Breast epithelium (tissue), 4 donors: ENCODE data around the gene PHACTR1. TPM values are rescaled to one million over a fixed set of nuclear protein-coding genes. Genes with fewer than 3 reads are reported as not detected.

Experiments used
- DNase-seq, 2 donors: peaks; one replicate each; pipeline ENCODE4 v3.0.0-alpha.2; 2019; ENCODE audit warnings: low spot score in 2 of 2
- H3K27ac ChIP-seq, 2 donors: fragments of 200-600 bp; sonication (generic) in 1 of 2; one replicate each; pipeline ENCODE4 v1.5.1; 2016 to 2019; ENCODE audit warnings: mild to moderate bottlenecking in 1 of 2
- H3K27me3 ChIP-seq, 2 donors: fragments of 200-600 bp; sonication (generic) in 1 of 2; one replicate each; pipeline versions ENCODE4 v1.5.1 to v1.6.0; 2017 to 2019; ENCODE audit warnings: control low read depth in 1 of 2, mild to moderate bottlenecking in 1 of 2
- H3K36me3 ChIP-seq: fragments of 200-600 bp; one replicate; pipeline ENCODE4 v1.5.1; 2019
- H3K4me1 ChIP-seq, 2 donors: fragments of 200-600 bp; sonication (generic); one replicate each; pipeline ENCODE4 v1.5.1; 2016 to 2019; ENCODE audit warnings: control low read depth in 1 of 2
- H3K4me3 ChIP-seq, 3 donors: fragments of 200-600 bp; sonication (generic); 1 replicate in 2 of 3; 2 replicates in 1 of 3; pipeline ENCODE4 v1.5.1; 2016 to 2019; ENCODE audit warnings: mild to moderate bottlenecking in 3 of 3, moderate library complexity in 2 of 3
- H3K9me3 ChIP-seq, 2 donors: fragments of 200-600 bp; sonication (generic) in 1 of 2; one replicate each; pipeline ENCODE4 v1.5.1; 2016 to 2019; ENCODE audit warnings: control low read depth in 1 of 2
- POLR2A ChIP-seq: fragments of 450-650 bp; IDR thresholded peaks from one replicate; pipeline ENCODE4 v1.6.1; 2016; ENCODE audit warnings: antibody characterized with exemption, mild to moderate bottlenecking, moderate library complexity
- POLR2AphosphoS5 ChIP-seq, 3 donors: sonication (generic); formaldehyde crosslinking; IDR thresholded peaks; one replicate each; pipeline ENCODE4 v1.6.1; 2017; ENCODE audit warnings: antibody characterized with exemption in 3 of 3
- intact Hi-C: fragments of 100-400 bp; cut with DNase I; formaldehyde crosslinking; loops from one replicate; pipeline ENCODE4 v1.15.1; 2023; ENCODE audit warnings: low total_unique reads
- total RNA-seq, 3 donors: library from RNA; depleted of rRNA; stranded (reverse); fragments of >200 nt; gene quantifications; one replicate each; pipeline ENCODE4 v1.1.0, GENCODE V29; 2016
- TF ChIP-seq, protein P1 (sequence below), 3 donors: fragments of 450-650 bp; IDR thresholded peaks; one replicate each; pipeline ENCODE4 v1.5.1; 2016 to 2017; ENCODE audit warnings: antibody characterized with exemption in 3 of 3, mild to moderate bottlenecking in 3 of 3, moderate library complexity in 3 of 3

Gene PHACTR1
- total RNA-seq, 3 donors from 2014 or later = 4.1 to 5.6 (median 4.6) TPM

DNA sequence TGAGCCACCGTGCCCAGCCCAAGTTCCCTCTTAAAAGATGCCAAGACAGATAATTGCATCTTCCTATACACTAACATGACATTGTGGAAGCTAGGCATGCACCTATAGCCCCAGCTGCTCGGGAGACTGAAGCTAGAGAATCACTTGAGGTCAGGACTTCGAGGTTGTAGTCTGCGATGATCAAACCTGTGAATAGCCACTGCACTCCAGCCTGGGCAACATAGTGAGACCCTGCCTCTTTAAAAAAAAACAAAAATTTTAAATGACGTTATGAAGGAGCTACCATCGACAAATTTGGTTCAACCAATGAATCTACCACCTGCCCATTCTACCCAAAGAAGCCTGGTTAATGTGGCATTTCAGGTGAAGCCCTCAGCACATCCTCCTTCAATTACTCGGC, 531.1 kb downstream of the PHACTR1 start:
- H3K9me3 ChIP-seq = no peaks in the 10 kb centered on the region
- H3K27me3 ChIP-seq = no peaks in the 10 kb centered on the region
- no peak overlapping the region for H3K27ac ChIP-seq
- no peak for DNase-seq
- intact Hi-C loops = no loop called here
- H3K36me3 ChIP-seq = no peaks in the 10 kb centered on the region
- TF ChIP-seq POLR2AphosphoS5 (IDR thresholded peaks at IDR 0.05) = no peak
- TF ChIP-seq, protein P1, sequence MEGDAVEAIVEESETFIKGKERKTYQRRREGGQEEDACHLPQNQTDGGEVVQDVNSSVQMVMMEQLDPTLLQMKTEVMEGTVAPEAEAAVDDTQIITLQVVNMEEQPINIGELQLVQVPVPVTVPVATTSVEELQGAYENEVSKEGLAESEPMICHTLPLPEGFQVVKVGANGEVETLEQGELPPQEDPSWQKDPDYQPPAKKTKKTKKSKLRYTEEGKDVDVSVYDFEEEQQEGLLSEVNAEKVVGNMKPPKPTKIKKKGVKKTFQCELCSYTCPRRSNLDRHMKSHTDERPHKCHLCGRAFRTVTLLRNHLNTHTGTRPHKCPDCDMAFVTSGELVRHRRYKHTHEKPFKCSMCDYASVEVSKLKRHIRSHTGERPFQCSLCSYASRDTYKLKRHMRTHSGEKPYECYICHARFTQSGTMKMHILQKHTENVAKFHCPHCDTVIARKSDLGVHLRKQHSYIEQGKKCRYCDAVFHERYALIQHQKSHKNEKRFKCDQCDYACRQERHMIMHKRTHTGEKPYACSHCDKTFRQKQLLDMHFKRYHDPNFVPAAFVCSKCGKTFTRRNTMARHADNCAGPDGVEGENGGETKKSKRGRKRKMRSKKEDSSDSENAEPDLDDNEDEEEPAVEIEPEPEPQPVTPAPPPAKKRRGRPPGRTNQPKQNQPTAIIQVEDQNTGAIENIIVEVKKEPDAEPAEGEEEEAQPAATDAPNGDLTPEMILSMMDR (IDR thresholded peaks at IDR 0.05) = no peak
- no peak for TF ChIP-seq POLR2A
- H3K4me3 ChIP-seq = no peak overlapping the region
- H3K4me1 ChIP-seq = no peaks in the 10 kb centered on the region

DNA sequence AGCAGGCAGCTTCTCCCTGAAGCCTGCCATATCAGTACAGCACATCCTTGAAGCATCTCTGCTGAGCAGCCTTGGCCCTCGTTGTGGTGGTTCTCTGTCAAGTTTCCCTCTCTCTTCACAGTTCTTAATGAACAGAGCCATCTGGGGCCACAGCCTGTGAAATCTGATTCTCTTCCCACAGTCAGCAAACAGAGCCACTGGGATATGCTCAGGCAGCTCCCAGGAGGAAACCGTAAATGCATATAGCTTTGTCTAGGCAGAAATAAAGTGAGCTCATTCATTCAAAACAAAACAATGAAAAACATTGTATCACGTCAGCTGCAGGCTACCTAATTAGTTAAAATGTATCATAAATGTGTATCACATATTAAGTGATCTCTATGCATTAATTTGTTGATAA, 531.5 kb downstream of the PHACTR1 start:
- Histone ChIP-seq H3K27me3 (no peaks in the 10 kb centered on the region), H3K4me1 (no peaks in the 10 kb centered on the region), H3K4me3 (no peak overlapping the region), H3K27ac (no peak overlapping the region), H3K9me3 (no peaks in the 10 kb centered on the region), H3K36me3 (no peaks in the 10 kb centered on the region)
- DNase-seq = no peak
- intact Hi-C loops = no loop called here
- TF ChIP-seq, protein P1 (IDR thresholded peaks at IDR 0.05) = no peak
- no peak for TF ChIP-seq POLR2A
- TF ChIP-seq POLR2AphosphoS5 (IDR thresholded peaks at IDR 0.05) = no peak

DNA sequence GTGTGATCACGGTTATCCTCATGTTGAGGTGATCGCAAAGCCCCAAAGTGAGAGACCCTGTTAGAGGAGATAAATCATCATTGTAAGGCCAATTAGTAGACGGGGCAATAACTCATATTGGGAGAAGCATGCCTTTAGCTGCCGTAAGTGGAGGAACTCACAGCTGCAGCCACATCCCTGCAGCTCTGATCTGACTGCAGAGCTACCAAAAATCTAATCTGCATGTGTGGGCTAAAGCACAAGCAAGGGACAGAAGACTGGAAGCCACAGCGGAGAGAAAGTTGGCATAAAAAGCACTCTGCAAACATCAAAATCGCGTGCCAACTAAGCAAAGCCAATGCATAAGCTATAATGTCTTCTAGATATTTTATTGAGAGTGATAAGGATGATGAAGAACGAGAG, 532.0 kb downstream of the PHACTR1 start:
- TF ChIP-seq, protein P1 (IDR thresholded peaks at IDR 0.05) = no peak
- TF ChIP-seq POLR2A = no peak
- intact Hi-C loops = no loop called here
- Histone ChIP-seq H3K27me3 (no peaks in the 10 kb centered on the region), H3K36me3 (no peaks in the 10 kb centered on the region), H3K4me3 (no peak overlapping the region), H3K4me1 (no peaks in the 10 kb centered on the region), H3K27ac (no peak overlapping the region), H3K9me3 (no peaks in the 10 kb centered on the region)
- DNase-seq = no peak

DNA sequence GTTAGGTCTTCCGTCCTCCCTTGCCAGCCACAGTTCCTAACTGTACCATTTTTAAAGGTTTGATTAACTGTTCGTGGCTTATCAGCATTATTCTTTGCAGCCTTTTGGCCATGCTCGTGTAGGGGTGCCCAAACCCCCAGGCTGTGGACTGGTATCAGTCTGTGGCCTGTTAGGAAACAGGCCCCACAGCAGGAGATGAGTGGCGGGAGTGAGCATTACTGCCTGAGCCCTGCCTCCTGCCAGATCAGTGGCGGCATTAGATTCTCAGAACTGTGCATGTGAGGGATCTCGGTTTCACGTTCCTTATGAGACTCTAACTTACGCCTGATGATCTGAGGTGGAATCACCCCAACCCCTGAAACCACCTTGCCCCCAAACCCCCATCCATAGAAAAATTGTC, 532.4 kb downstream of the PHACTR1 start:
- H3K4me3 ChIP-seq = no peak overlapping the region
- TF ChIP-seq, protein P1 (IDR thresholded peaks at IDR 0.05) = no peak
- TF ChIP-seq POLR2AphosphoS5 (IDR thresholded peaks at IDR 0.05) = no peak
- TF ChIP-seq POLR2A = no peak
- DNase-seq = no peak
- no peaks in the 10 kb centered on the region for H3K27me3 ChIP-seq
- H3K27ac ChIP-seq = no peak overlapping the region
- H3K36me3 ChIP-seq = no peaks in the 10 kb centered on the region
- no peaks in the 10 kb centered on the region for H3K4me1 ChIP-seq
- H3K9me3 ChIP-seq = no peaks in the 10 kb centered on the region
- intact Hi-C loops = no loop called here

DNA sequence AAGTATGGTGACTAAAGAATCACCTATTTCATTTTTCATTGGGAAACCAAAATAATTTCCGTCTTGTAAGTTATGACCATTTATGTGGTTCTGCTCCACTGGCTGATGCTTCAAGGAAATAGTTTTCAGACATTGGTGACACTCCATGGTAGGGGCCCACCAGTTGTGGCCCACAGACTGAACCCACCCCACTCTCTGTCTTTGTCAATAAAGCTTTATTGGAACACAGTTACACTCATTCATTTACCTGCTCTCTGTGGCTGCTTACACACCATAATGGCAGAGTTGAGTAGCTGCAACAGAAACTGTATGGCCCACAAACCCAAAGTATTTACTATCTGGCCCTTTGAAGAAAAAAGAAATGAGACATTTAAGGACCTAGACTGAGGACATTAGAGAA, 533.2 kb downstream of the PHACTR1 start:
- no peak overlapping the region for H3K4me3 ChIP-seq
- no peaks in the 10 kb centered on the region for H3K4me1 ChIP-seq
- intact Hi-C loops = no loop called here
- H3K9me3 ChIP-seq = no peaks in the 10 kb centered on the region
- H3K36me3 ChIP-seq = no peaks in the 10 kb centered on the region
- TF ChIP-seq POLR2AphosphoS5 (IDR thresholded peaks at IDR 0.05) (no peak), POLR2A (no peak)
- TF ChIP-seq, protein P1 (IDR thresholded peaks at IDR 0.05) = no peak
- H3K27ac ChIP-seq = no peak overlapping the region
- no peaks in the 10 kb centered on the region for H3K27me3 ChIP-seq
- DNase-seq = no peak
